ENCODE data around the gene VASH1.
"Not testable (repeated sequence)": the region's sequence is repeated elsewhere in the genome, so short reads cannot be mapped to it uniquely, and the experiment has no call there.

VASH1 gene

GRCh38 chr14:76761136-76761959, at the start of gene VASH1:
Gene VASH1 (plus strand): TSS chr14:76761468. CDS start chr14:76762822, 1,354 bp downstream.
- peak; percentile 38 for DNase-seq

GRCh38 chr14:76713121-76713520, 48.1 kb upstream of the VASH1 start:
- DNase-seq, result no peak

GRCh38 chr14:76714470-76714869, 46.8 kb upstream of the VASH1 start:
- no peak for DNase-seq

GRCh38 chr14:76715101-76715500, 46.2 kb upstream of the VASH1 start:
- DNase-seq, result no peak

- DNase-seq, result peak; percentile 17
These were observed 45.7 kb upstream of the VASH1 start for GRCh38 chr14:76715511-76716081.

- DNase-seq, result no peak
These were observed 45.0 kb upstream of the VASH1 start for GRCh38 chr14:76716285-76716684.

- no peak for DNase-seq
These were observed 43.6 kb upstream of the VASH1 start for GRCh38 chr14:76717508-76718290.

- DNase-seq, result no peak
These were observed 42.8 kb upstream of the VASH1 start for GRCh38 chr14:76718306-76719040.

- no peak for DNase-seq
These were observed 41.6 kb upstream of the VASH1 start for GRCh38 chr14:76719666-76720065.

GRCh38 chr14:76720382-76720813, 40.9 kb upstream of the VASH1 start:
- no peak for DNase-seq

- not testable (repeated sequence) for DNase-seq
These were observed 39.8 kb upstream of the VASH1 start for GRCh38 chr14:76721506-76721905.

- no peak for DNase-seq
These were observed 36.4 kb upstream of the VASH1 start for GRCh38 chr14:76724651-76725550.

- no peak for DNase-seq
These were observed 34.7 kb upstream of the VASH1 start for GRCh38 chr14:76726551-76726970.

- DNase-seq, result no peak
These were observed 33.9 kb upstream of the VASH1 start for GRCh38 chr14:76727384-76727783.

GRCh38 chr14:76727901-76728300, 33.4 kb upstream of the VASH1 start:
- no peak for DNase-seq

GRCh38 chr14:76729258-76729657, 32.0 kb upstream of the VASH1 start:
- no peak for DNase-seq

- DNase-seq, result no peak
These were observed 31.2 kb upstream of the VASH1 start for GRCh38 chr14:76729953-76730505.

- not testable (repeated sequence) for DNase-seq
These were observed 26.8 kb upstream of the VASH1 start for GRCh38 chr14:76734501-76734900.

- DNase-seq, result no peak
These were observed 24.8 kb upstream of the VASH1 start for GRCh38 chr14:76736514-76736913.

GRCh38 chr14:76741074-76741473, 20.2 kb upstream of the VASH1 start:
- no peak for DNase-seq

- DNase-seq, result no peak
These were observed 19.1 kb upstream of the VASH1 start for GRCh38 chr14:76742185-76742584.

All from NCI-H1436 (cell line).